PC-3 (cell line): ENCODE measurements around the gene C6orf62.

Experiments
- EZH2phosphoT487 ChIP-seq: fragments of 300-600 bp; sonication (generic); IDR thresholded peaks from 2 replicates; pipeline ENCODE4 v1.6.1; 2018; ENCODE audit warnings: mild to moderate bottlenecking, antibody characterized with exemption, low read length, borderline replicate concordance
- TF ChIP-seq, protein P1 (sequence below): fragments of 300-600 bp; sonication (generic); conservative IDR thresholded peaks from 2 replicates; pipeline ENCODE4 v1.5.1; 2017; ENCODE audit warnings: antibody characterized with exemption, low read depth, mild to moderate bottlenecking, low read length

DNA sequence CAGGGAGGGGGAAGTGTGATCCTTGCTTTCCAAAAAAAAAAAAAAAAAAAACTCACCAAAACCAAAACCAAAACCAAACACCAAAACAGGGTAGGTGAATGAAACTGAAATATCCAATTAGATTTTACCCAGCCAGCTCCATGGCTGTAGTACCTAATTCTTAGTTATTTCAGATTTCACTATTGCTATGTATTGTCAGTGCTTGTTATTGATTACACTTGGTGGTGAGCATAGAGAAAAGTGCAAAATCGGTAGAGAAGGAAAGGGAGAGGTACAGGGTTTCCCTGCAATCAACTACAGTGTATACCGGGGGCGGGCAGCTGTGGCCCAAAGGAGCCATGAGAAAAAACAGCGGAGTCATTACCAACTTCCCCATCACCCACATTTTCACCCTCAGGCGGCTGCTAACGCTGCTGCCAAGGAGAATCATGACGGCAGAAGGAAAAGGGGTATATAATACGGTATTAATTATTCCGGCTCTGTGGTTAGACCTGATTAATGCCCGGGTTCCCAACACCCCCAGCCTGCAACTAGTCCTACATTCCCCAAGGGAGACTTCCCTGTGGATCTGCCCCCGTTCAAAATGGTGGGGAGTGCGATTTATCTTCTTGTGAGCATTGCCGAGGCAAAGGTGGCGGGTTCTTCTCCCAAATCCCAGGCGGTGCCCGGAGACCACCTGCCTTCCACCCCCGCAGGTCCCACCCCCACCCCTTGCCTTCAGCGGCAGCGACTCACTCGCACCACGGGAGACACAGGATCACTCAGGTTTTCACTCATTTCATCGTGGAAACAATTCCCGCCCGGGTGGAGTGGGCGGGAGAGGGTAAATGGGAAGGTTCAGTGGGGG is at the start of gene C6orf62:
- TF ChIP-seq, protein P1, sequence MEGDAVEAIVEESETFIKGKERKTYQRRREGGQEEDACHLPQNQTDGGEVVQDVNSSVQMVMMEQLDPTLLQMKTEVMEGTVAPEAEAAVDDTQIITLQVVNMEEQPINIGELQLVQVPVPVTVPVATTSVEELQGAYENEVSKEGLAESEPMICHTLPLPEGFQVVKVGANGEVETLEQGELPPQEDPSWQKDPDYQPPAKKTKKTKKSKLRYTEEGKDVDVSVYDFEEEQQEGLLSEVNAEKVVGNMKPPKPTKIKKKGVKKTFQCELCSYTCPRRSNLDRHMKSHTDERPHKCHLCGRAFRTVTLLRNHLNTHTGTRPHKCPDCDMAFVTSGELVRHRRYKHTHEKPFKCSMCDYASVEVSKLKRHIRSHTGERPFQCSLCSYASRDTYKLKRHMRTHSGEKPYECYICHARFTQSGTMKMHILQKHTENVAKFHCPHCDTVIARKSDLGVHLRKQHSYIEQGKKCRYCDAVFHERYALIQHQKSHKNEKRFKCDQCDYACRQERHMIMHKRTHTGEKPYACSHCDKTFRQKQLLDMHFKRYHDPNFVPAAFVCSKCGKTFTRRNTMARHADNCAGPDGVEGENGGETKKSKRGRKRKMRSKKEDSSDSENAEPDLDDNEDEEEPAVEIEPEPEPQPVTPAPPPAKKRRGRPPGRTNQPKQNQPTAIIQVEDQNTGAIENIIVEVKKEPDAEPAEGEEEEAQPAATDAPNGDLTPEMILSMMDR: no peak
- TF ChIP-seq EZH2phosphoT487: no peak
